Esophagus (tissue), 2 donors: ENCODE data around the gene RIMBP2. TPM values are rescaled to one million over a fixed set of nuclear protein-coding genes. Genes with fewer than 3 reads are reported as not detected.

Experiments used
- H3K27ac ChIP-seq, 2 donors: one replicate each; pipeline ENCODE4 v1.5.1; 2013; ENCODE audit warnings: low read depth in 2 of 2, mild to moderate bottlenecking in 2 of 2, inconsistent platforms in 1 of 2, low read length in 1 of 2, moderate library complexity in 1 of 2
- H3K27me3 ChIP-seq, 2 donors: one replicate each; pipeline ENCODE4 v1.6.1; 2013; ENCODE audit warnings: low read length in 2 of 2, control low read depth in 1 of 2, mild to moderate bottlenecking in 1 of 2; ENCODE audit not compliant: insufficient read depth in 2 of 2, control insufficient read depth in 1 of 2
- H3K36me3 ChIP-seq, 2 donors: one replicate each; pipeline ENCODE4 v1.6.1; 2013; ENCODE audit warnings: low read length in 1 of 2; ENCODE audit not compliant: control insufficient read depth in 2 of 2, insufficient read depth in 2 of 2
- H3K4me1 ChIP-seq, 2 donors: one replicate each; pipeline ENCODE4 v1.6.1; 2013; ENCODE audit warnings: low read length in 1 of 2; ENCODE audit not compliant: control insufficient read depth in 2 of 2, insufficient read depth in 2 of 2
- H3K4me3 ChIP-seq, 2 donors: one replicate each; pipeline ENCODE4 v1.5.1; 2013; ENCODE audit warnings: low read length in 2 of 2, mild to moderate bottlenecking in 2 of 2, low read depth in 1 of 2, moderate library complexity in 1 of 2
- H3K9me3 ChIP-seq, 2 donors: one replicate each; pipeline ENCODE4 v1.6.1; 2013; ENCODE audit warnings: mild to moderate bottlenecking in 2 of 2, low read depth in 1 of 2, low read length in 1 of 2, moderate library complexity in 1 of 2; ENCODE audit not compliant: control insufficient read depth in 2 of 2, insufficient read depth in 1 of 2
- WGBS, 2 donors: extraction: QIAGEN DNeasy Blood & Tissue Kit; methylation state at CpG; one replicate each; pipeline ENCODE4 v1.1.7; 2013; 5-methylcytosine and 5-hydroxymethylcytosine counted together
- polyA plus RNA-seq, 2 donors: library from polyadenylated mRNA; stranded (reverse); fragments of 200-250 nt; gene quantifications; one replicate each; pipeline ENCODE4 v1.2.3, GENCODE V29; 2013
- donor health status: healthy with polysubstance abuse.
- donor health status: Bipolar disorder and iron deficiency.

Gene RIMBP2
- polyA plus RNA-seq, 2 donors, result 0.20 to 0.69 TPM

DNA sequence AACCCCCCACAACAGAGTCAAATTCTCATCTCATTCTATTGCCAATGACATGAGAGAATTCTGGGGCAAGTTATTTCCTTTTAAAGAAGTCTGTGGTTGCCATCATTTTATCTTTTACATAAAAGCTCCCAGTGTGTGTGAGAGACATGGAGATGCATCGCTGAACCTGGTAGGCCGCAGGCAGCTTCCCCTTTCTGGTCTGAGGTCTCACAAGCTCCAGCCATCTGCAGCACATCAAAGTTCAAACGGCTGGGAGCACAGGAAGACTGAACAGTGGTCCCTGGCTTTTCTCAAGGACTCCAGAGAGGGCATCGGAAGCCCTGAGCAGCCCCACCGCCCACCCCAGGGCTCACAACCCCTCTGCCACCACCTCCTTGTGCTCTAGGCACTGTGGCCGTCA, 141.7 kb downstream of the RIMBP2 start:
- H3K36me3 ChIP-seq, result no peaks in the 10 kb centered on the region
- H3K4me3 ChIP-seq, result no peak overlapping the region
- 70 to 78% methylated on average over 6 of the region's 6 CpGs for WGBS, 2 donors
- no peaks in the 10 kb centered on the region for H3K27me3 ChIP-seq
- H3K4me1 ChIP-seq, result no peaks in the 10 kb centered on the region
- no peak overlapping the region for H3K27ac ChIP-seq
- no peaks in the 10 kb centered on the region for H3K9me3 ChIP-seq

DNA sequence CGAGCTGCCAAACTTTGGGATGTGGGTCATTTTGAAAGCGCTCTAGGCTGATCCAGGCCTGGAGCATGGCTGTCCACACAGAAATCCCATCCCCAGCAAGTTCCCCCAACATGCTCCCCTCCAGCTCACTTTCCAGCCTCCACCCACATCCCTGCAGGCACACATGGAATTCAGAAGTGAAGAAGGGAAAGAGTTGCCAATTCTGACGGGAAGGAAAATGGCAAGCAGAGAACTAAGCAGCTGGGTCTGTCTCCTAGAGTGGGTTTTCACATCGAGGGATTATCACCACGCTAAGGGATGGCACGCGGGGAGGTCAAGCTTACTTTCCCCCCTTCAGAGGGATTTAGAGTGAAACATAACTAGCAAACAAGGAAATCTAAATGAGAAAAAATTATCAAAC, 142.3 kb downstream of the RIMBP2 start:
- Histone ChIP-seq H3K4me1 (no peaks in the 10 kb centered on the region), H3K27me3 (no peaks in the 10 kb centered on the region), H3K36me3 (no peaks in the 10 kb centered on the region), H3K9me3 (no peaks in the 10 kb centered on the region), H3K27ac (no peak overlapping the region), H3K4me3 (no peak overlapping the region)
- WGBS, 2 donors, result 74% methylated on average over 7 of the region's 7 CpGs

DNA sequence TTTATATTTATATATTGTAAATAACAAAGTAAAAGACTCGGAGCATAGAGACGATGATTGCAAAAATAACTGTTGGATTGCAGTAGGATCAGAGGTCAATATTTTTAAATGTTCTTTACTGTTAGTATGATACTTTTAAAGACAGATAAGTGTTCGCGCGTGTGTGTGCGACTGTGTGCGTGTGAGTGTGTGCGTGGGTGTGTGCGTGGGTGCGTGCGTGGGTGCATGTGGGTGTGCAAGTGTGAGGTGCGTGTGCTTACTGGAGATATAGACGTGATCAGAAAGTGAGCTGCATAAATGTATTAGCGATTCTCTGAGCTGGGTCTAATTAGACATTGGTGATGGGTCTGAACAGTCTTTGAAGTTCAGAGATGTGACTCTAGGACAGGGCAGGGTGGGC, 142.9 kb downstream of the RIMBP2 start:
- Histone ChIP-seq H3K27ac (no peak overlapping the region), H3K36me3 (no peaks in the 10 kb centered on the region), H3K9me3 (no peaks in the 10 kb centered on the region), H3K27me3 (no peaks in the 10 kb centered on the region), H3K4me3 (no peak overlapping the region), H3K4me1 (no peaks in the 10 kb centered on the region)
- 87 to 88% methylated on average over 14 of the region's 14 CpGs for WGBS, 2 donors

DNA sequence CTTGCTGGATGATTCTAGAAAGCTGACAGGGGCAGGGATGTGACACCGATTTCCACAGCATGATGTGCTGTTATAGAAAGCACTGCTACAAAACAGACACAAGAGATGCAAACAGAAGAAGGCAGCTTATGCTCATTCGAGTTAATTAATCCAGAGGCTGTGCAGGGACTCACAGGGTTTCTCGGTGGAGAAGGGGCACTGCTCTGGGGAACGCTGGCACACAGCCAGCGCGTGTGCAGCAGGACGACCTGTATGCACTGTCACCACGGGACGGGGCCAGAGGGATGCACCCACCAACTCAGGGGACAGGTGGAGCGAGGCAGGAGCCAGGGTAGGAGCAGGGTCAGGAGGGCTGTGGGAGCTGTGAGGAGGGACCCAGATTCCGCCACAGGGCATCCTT, 143.5 kb downstream of the RIMBP2 start:
- Histone ChIP-seq H3K27me3 (no peaks in the 10 kb centered on the region), H3K4me1 (no peaks in the 10 kb centered on the region), H3K36me3 (no peaks in the 10 kb centered on the region), H3K9me3 (no peaks in the 10 kb centered on the region), H3K4me3 (no peak overlapping the region), H3K27ac (no peak overlapping the region)
- 67 to 72% methylated on average over 11 of the region's 11 CpGs for WGBS, 2 donors

DNA sequence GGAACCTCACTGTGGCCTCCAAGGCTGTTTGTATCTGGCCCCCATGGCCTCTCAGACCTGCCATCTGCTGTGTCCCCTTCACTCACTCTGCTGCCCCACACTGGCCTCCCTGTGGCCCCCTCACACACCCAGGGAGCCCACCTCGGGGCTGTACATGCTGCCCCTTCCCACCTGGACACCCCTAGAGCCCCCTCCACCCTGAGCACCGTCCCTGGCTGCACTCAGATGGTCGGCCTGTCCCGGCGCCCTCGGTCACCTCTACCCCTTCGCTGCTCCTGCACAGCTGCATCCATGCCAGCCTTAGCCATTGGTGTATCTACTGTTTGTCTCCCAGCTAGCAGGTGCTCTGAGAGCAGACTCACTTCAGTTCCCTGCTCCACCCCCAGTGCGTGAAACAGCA, 144.4 kb downstream of the RIMBP2 start:
- Histone ChIP-seq H3K27ac (no peak overlapping the region), H3K9me3 (no peaks in the 10 kb centered on the region)
- WGBS, 2 donors, result 86 to 87% methylated on average over 8 of the region's 8 CpGs

DNA sequence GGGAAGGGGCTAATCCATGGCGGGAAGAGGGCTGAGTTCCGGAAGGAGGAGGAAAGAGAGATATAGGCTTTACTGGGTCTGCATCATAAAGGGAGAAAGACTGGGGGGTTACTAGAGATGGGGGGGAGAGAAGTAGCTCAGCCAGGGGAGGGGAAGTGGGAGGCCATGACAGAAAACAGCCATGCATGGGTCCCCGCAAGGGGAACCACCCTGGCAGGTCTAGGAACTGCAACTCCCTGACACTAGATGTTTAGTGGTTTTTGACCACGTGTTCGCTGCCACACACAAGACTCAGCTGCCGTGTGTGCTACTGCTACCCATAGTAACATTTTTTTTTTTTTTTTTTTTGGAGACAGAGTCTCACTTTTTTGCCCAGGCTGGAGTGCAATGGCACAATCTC, 145.0 kb downstream of the RIMBP2 start:
- Histone ChIP-seq H3K27me3 (no peaks in the 10 kb centered on the region), H3K27ac (no peak overlapping the region), H3K4me3 (no peak overlapping the region), H3K9me3 (peaks cover 0 to 2% of the 10 kb centered on the region in 2 donors), H3K36me3 (no peaks in the 10 kb centered on the region), H3K4me1 (no peaks in the 10 kb centered on the region)
- WGBS, 2 donors, result 80 to 82% methylated on average over 6 of the region's 6 CpGs

More for the DNA sequence above, 144.4 kb downstream of the RIMBP2 start:
- Histone ChIP-seq H3K27me3 (no peaks in the 10 kb centered on the region), H3K4me1 (no peaks in the 10 kb centered on the region), H3K4me3 (no peak overlapping the region), H3K36me3 (no peaks in the 10 kb centered on the region)

DNA sequence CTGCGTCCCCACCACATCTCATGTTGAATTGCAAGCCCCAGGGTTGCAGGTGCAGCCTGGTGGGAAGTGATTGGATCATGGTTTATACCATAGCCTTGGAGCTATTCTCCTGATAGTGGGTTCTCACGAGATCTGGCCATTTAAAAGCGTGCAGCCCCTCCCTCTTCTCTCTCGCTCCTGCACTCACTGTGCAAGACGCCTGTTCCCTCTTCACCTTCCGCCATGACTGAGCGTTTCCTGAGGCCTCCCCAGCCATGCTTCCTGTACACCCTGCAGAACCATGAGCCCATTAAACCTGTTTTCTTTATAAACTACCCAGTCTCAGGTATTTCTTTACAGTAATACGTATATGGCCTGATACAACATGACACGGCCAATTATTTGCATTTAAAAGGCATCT, 146.6 kb downstream of the RIMBP2 start:
- no peaks in the 10 kb centered on the region for H3K36me3 ChIP-seq
- H3K27me3 ChIP-seq, result no peaks in the 10 kb centered on the region
- H3K4me1 ChIP-seq, result no peaks in the 10 kb centered on the region
- H3K9me3 ChIP-seq, result peaks cover 0 to 2% of the 10 kb centered on the region in 2 donors
- WGBS, 2 donors, result 71 to 76% methylated on average over 9 of the region's 9 CpGs
- H3K4me3 ChIP-seq, result no peak overlapping the region
- H3K27ac ChIP-seq, result no peak overlapping the region

DNA sequence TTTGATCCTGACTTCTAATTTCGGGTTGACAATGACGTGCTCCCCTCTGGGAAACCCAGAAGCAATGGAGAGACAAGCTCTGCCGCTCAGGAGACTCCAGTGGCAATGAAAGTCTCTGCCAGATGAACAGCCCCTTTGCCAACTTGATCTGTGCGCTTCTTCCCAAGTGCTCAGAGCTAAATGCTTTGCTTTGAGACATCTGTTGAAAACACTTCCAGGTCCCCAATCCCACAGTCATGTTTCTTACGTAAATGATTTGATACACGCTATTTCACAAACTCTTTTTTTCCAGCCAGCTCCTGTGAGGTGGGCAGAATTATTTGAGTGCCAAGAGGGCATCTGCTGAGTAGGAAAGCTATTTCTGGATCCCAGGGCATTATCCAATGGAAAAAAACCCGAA, 147.6 kb downstream of the RIMBP2 start:
- Histone ChIP-seq H3K9me3 (peaks cover 0 to 2% of the 10 kb centered on the region in 2 donors), H3K27ac (no peak overlapping the region), H3K4me3 (no peak overlapping the region), H3K36me3 (no peaks in the 10 kb centered on the region), H3K27me3 (no peaks in the 10 kb centered on the region), H3K4me1 (no peaks in the 10 kb centered on the region)
- WGBS, 2 donors, result 81 to 82% methylated on average over 7 of the region's 7 CpGs

DNA sequence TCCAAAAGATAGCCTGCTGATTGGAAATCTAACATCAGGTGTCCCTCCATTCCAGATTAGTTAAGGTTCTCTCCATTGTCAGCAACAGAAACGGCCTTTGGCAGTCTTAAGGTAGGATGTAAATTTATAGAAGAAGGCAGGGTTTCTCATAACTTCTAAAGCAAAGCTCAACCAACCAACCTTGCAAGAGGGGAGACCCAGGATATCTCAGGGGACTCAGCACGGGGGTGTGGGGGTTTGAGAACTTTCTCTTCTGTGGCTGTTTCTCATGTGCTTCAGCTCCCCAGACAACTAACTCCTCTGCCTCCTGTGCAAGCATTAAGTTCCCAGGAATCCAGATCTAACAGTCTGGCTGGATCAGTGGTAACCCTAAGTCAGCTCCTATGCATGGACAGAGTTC, 148.1 kb downstream of the RIMBP2 start:
- no peaks in the 10 kb centered on the region for H3K36me3 ChIP-seq
- H3K4me1 ChIP-seq, result no peaks in the 10 kb centered on the region
- WGBS, 2 donors, result 57 to 68% methylated on average over 2 of the region's 2 CpGs
- H3K9me3 ChIP-seq, result peaks cover 0 to 2% of the 10 kb centered on the region in 2 donors
- no peak overlapping the region for H3K27ac ChIP-seq
- H3K4me3 ChIP-seq, result no peak overlapping the region
- H3K27me3 ChIP-seq, result no peaks in the 10 kb centered on the region

DNA sequence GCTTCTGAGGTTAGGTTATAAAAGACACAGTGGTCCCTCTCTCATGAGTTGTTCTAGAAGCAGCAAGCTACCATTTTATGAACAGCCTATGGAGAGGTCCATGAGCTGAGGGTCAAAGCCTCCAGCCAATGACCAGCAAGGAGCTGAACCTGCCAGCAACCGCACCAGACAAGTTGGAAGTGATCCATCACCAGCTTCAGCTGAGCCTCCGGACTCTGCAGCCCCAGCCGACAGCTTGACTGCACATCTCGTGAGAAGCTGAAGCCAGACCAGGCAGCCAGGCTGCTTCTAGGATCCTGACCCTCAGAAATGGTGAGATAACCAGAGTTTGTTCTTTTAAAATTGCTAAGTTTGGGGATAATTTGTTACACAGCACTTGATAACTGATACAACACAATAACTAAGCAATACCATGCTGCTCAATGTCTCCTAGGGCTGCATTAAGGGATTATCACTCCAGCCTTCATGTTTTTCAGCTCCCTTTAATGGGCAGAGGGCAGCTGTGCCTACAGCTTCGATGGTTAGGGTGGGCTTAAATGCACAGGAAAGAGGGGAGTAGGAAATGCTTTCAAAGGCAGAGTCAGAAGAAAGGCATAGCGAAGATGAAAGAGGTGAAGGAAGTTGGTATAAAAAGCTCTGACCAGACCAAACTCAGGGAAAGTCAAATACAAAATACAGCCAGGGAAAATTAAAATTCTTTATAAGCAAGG, 149.5 kb downstream of the RIMBP2 start:
- H3K27me3 ChIP-seq, result no peaks in the 10 kb centered on the region
- WGBS, 2 donors, result 77 to 78% methylated on average over 6 of the region's 6 CpGs
- no peaks in the 10 kb centered on the region for H3K4me1 ChIP-seq
- H3K27ac ChIP-seq, result no peak overlapping the region
- no peaks in the 10 kb centered on the region for H3K36me3 ChIP-seq
- H3K4me3 ChIP-seq, result no peak overlapping the region
- peaks cover 0 to 2% of the 10 kb centered on the region in 2 donors for H3K9me3 ChIP-seq
